Upper lobe of right lung (tissue), 1 donor: ENCODE measurements around the gene TXNL4B. TPM values are rescaled to one million over a fixed set of nuclear protein-coding genes. Genes with fewer than 3 reads are reported as not detected.

Source experiments
- ATAC-seq: fragments of 200-7000 bp; cut with Tn5 transposase; one replicate; pipeline ENCODE4 v1.9.1; 2020; ENCODE audit warnings: mild to moderate bottlenecking, moderate library complexity
- DNase-seq: peaks from one replicate; pipeline ENCODE4 v3.0.0-alpha.2; 2020
- H3K27ac ChIP-seq: fragments of 200-600 bp; one replicate; pipeline ENCODE4 v1.8.0; 2022
- H3K27me3 ChIP-seq: fragments of 200-600 bp; one replicate; pipeline ENCODE4 v1.8.0; 2022; ENCODE audit warnings: mild to moderate bottlenecking
- H3K36me3 ChIP-seq: fragments of 200-600 bp; one replicate; pipeline ENCODE4 v1.8.0; 2022
- H3K4me1 ChIP-seq: fragments of 200-600 bp; one replicate; pipeline ENCODE4 v1.8.0; 2022
- H3K4me3 ChIP-seq: fragments of 200-600 bp; one replicate; pipeline ENCODE4 v1.8.0; 2022; ENCODE audit warnings: mild to moderate bottlenecking
- H3K9me3 ChIP-seq: fragments of 200-600 bp; one replicate; pipeline ENCODE4 v1.8.0; 2022
- intact Hi-C: fragments of 100-400 bp; cut with DNase I; formaldehyde crosslinking; loops from one replicate; pipeline ENCODE4 v1.11.0; 2022
- total RNA-seq: library from RNA; stranded (reverse); fragmentation: NEBNext Ultra II Directional; extraction: Animal tissue kit (Norgen Biotek cat#: 25700); gene quantifications from one replicate; pipeline ENCODE4 v1.2.1, GENCODE V29; 2021
- TF ChIP-seq, protein P1 (sequence below): fragments of 200-600 bp; IDR thresholded peaks from one replicate; pipeline ENCODE4 v1.8.0; 2022; ENCODE audit warnings: antibody characterized with exemption
- donor health status: DM: no; HTN: yes; CAD: no; lungs with severe emphysema.

TXNL4B gene
- total RNA-seq, 1 donor from 2014 or later, result 11.5 TPM

DNA sequence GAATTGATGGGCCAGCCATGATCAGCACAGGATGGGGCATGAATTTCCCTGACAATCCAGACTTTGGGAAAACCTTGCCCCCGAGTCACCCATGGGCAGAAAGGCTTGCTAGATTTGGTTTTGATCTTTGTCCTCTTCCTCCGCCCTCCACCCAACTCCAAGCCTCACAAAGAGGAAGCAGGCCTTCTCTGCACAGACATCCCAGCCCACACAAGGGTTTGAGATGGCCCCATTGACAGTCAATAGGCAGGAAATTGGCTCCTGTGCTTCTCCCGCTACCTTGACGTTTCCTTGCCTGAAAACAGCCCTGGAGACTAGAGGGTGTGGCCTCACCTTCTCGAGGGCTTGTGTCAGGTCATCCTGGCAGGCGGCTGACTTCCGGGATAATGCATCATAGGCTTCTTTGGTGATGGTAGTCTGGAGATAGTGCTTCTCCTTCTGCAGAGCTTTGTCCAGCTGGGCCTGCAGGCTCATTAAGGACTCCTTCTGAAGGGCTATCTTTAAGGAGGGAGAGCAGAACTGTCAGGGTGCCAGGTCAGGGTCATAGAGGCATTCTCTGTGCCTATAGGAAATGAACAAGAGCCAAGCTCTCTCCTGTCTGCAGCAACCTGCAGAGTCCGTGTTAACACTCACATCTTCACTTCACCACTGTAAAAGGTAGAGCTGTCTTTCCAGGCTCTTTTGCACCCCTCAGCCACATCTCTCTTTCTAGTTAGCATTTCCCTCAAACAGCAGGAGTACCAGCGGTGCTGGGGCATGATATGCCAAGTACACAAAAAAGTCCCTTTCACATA, 32.4 kb upstream of the TXNL4B start:
- intact Hi-C loops, result no loop called here
- Histone ChIP-seq H3K27ac (no peak overlapping the region), H3K4me1 (no peaks in the 10 kb centered on the region), H3K9me3 (no peaks in the 10 kb centered on the region), H3K4me3 (no peak overlapping the region), H3K36me3 (no peaks in the 10 kb centered on the region), H3K27me3 (no peaks in the 10 kb centered on the region)
- ATAC-seq, result peak; percentile 45
- peak; percentile 56 for DNase-seq
- TF ChIP-seq, protein P1, sequence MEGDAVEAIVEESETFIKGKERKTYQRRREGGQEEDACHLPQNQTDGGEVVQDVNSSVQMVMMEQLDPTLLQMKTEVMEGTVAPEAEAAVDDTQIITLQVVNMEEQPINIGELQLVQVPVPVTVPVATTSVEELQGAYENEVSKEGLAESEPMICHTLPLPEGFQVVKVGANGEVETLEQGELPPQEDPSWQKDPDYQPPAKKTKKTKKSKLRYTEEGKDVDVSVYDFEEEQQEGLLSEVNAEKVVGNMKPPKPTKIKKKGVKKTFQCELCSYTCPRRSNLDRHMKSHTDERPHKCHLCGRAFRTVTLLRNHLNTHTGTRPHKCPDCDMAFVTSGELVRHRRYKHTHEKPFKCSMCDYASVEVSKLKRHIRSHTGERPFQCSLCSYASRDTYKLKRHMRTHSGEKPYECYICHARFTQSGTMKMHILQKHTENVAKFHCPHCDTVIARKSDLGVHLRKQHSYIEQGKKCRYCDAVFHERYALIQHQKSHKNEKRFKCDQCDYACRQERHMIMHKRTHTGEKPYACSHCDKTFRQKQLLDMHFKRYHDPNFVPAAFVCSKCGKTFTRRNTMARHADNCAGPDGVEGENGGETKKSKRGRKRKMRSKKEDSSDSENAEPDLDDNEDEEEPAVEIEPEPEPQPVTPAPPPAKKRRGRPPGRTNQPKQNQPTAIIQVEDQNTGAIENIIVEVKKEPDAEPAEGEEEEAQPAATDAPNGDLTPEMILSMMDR, result no peak

DNA sequence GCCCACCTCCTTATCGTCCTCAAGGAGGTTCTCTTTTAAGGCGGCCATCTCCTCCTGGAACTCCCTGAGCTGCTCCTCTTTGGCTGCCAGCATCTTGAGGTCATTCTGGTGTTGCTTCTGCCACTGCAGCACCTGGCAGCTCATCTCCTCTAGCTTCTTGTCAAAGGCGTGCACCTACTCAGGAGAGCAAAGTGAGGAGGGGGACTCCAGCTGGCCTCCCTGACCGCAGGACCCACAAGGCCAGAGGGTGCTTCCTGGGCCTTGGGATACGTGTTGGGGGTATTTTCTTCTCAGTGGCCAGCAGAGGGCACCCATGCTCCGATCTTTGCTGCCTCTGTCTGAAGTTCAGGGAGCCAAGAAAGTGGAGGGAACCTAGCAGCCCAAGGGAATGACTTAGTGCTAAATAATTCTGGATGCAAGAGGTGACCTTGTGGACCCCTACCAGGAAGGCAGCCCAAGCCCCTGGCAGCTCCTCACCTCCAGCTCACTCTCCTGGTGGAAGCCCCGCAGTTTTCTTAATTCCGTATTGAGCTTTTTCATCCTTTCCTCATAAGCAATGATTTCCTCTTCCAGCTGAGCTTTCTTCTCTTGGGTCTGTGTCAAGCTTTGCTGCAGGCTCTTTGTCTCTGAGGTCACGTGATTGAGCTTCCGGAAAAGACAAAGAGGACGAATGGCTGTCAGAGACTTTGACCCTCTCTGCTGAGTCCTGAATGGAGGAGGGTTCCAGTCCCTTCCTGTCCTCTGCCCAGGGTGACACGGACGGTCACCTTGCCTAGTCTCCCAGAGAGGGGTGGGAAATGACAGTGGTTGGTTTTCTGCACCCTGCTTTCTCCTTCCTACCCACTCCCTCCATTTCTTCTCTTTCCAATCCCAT, 31.6 kb upstream of the TXNL4B start:
- ATAC-seq (peak; percentile 93), DNase-seq (peak; percentile 84)
- H3K27ac ChIP-seq, result no peak overlapping the region
- TF ChIP-seq, protein P1, result peak; percentile 79
- H3K27me3 ChIP-seq, result no peaks in the 10 kb centered on the region
- no peaks in the 10 kb centered on the region for H3K4me1 ChIP-seq
- intact Hi-C loops, result no loop called here
- H3K4me3 ChIP-seq, result no peak overlapping the region
- H3K9me3 ChIP-seq, result no peaks in the 10 kb centered on the region
- no peaks in the 10 kb centered on the region for H3K36me3 ChIP-seq

DNA sequence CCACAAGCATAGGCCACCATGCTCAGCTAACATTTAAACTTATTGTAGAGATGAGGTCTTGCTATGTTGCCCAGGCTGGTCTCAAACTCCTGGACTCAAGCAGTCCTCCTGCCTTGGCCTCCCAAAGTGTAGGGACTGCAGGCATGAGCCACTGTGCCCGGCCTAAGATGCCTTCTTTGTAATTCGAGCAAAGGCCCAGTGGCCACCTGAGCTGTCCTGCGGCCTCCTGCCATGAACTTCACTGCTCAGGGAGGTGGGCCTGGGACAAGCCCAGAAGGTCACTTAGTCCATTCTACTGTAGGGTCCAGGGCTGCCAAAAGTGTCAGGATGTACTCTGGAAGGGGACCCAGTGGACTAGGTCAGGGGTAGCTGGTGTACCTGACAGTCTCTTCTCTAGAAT, 30.7 kb upstream of the TXNL4B start:
- no peaks in the 10 kb centered on the region for H3K36me3 ChIP-seq
- DNase-seq, result peak; percentile 12

DNA sequence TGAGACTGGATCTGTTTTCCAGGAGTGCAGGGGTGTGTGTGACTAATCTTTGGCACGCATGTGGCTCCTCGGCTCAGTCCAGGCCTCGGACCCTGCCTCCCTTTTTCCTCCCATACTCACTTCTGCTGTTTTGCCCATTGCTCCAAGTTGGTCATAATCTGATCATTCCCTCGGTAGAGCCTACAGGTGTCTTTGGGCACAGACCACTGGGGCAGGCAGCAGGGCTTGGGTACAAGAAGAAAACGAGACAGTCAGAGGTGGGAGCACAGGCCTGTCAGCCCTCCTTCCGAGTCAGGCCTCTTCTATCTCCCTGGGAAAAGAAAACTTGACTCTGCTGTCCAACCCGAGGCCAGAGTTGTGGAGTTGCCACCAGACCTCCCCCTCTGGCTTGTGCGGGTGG, 30.0 kb upstream of the TXNL4B start:
- intact Hi-C loops, result no loop called here
- no peaks in the 10 kb centered on the region for H3K27me3 ChIP-seq
- no peaks in the 10 kb centered on the region for H3K4me1 ChIP-seq
- no peak for ATAC-seq
- no peaks in the 10 kb centered on the region for H3K36me3 ChIP-seq
- no peak overlapping the region for H3K27ac ChIP-seq
- DNase-seq, result peak; percentile 42
- TF ChIP-seq, protein P1, result no peak
- H3K9me3 ChIP-seq, result no peaks in the 10 kb centered on the region
- H3K4me3 ChIP-seq, result no peak overlapping the region

More for the DNA sequence above, 30.7 kb upstream of the TXNL4B start:
- no peak overlapping the region for H3K27ac ChIP-seq
- intact Hi-C loops, result no loop called here
- no peak overlapping the region for H3K4me3 ChIP-seq
- no peaks in the 10 kb centered on the region for H3K27me3 ChIP-seq
- TF ChIP-seq, protein P1, result no peak
- H3K9me3 ChIP-seq, result no peaks in the 10 kb centered on the region
- no peaks in the 10 kb centered on the region for H3K4me1 ChIP-seq
- ATAC-seq, result no peak

DNA sequence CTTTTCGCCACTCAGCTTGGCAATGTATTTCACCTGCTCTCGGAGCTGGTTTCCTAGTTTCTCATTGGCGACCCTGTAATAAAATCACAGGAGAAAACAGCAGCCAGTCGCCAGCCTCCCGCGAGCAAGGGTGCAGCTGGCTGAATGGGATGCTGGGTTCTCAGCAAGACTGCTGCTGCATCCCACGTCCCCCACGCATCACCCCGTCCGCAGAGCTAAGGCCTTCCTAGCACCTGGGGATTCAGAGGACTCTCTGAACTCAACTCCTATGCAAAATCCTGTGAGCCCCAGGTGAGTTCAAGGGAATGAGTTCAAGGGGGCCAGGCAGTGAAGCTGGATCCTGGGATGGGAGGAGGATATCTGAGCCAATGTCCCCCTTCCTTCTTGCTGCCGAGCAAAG, 29.5 kb upstream of the TXNL4B start:
- intact Hi-C loops, result no loop called here
- Histone ChIP-seq H3K36me3 (no peaks in the 10 kb centered on the region), H3K27me3 (no peaks in the 10 kb centered on the region), H3K4me1 (no peaks in the 10 kb centered on the region), H3K9me3 (no peaks in the 10 kb centered on the region), H3K4me3 (no peak overlapping the region), H3K27ac (no peak overlapping the region)
- ATAC-seq (no peak), DNase-seq (peak; percentile 34)
- TF ChIP-seq, protein P1, result no peak
